T-helper 17 cell (primary cell): ENCODE results near the gene CHIC2. TPM values are rescaled to one million over a fixed set of nuclear protein-coding genes. Genes with fewer than 3 reads are reported as not detected.
"Not testable (repeated sequence)": the region's sequence is repeated elsewhere in the genome, so short reads cannot be mapped to it uniquely, and the experiment has no call there.

Source experiments
- ATAC-seq: fragments of 150-1000 bp; cut with Tn5 transposase; 2 replicates; pipeline ENCODE4 v1.10.0; 2021; ENCODE audit warnings: mild to moderate bottlenecking, moderate library complexity
- DNase-seq, 3 donors: peaks; one replicate each; pipeline versions ENCODE4 v3.0.0 to v3.0.0-alpha.2; 2020 to 2021
- H3K9me3 ChIP-seq: one replicate; pipeline ENCODE4 v1.7.0; 2013; ENCODE audit warnings: low read length, mild to moderate bottlenecking; ENCODE audit not compliant: control insufficient read depth, poor library complexity, severe bottlenecking
- H3K27ac Mint-ChIP-seq: one replicate; pipeline ENCODE4 v1.8.0; 2022; ENCODE audit warnings: mild to moderate bottlenecking, moderate library complexity, mixed read lengths
- H3K27me3 Mint-ChIP-seq: one replicate; pipeline ENCODE4 v1.8.0; 2022; ENCODE audit warnings: mixed read lengths
- H3K36me3 Mint-ChIP-seq: one replicate; pipeline ENCODE4 v1.8.0; 2022; ENCODE audit warnings: low read depth, mixed read lengths
- H3K4me1 Mint-ChIP-seq: one replicate; pipeline ENCODE4 v1.8.0; 2022; ENCODE audit warnings: mild to moderate bottlenecking, mixed read lengths
- H3K4me3 Mint-ChIP-seq: one replicate; pipeline ENCODE4 v1.8.0; 2022; ENCODE audit warnings: mild to moderate bottlenecking, moderate library complexity, mixed read lengths
- total RNA-seq, 4 donors: library from RNA in 2 of 4; stranded (reverse) in 2 of 4; gene quantifications; one replicate each; pipeline ENCODE4 v1.2.3 and lab custom pipeline; 2022 to 2026

The CHIC2 gene
- total RNA-seq, 2 donors from 2014 or later: 43.0 to 70.1 TPM

- H3K27me3 Mint-ChIP-seq: no peaks in the 10 kb centered on the region
Observed at GRCh38 chr4:54062392-54062791, 2.0 kb downstream of the CHIC2 start.

GRCh38 chr4:54061873-54062272 is 2.5 kb downstream of the CHIC2 start:
- H3K9me3 ChIP-seq: no peaks in the 10 kb centered on the region
- H3K4me1 Mint-ChIP-seq: peaks cover 48% of the 10 kb centered on the region
- H3K36me3 Mint-ChIP-seq: peaks cover 3% of the 10 kb centered on the region
- no peak for ATAC-seq
- peak overlapping the region; percentile 94 for H3K4me3 Mint-ChIP-seq
- H3K27ac Mint-ChIP-seq: peak overlapping the region; percentile 97
- no peaks in the 10 kb centered on the region for H3K27me3 Mint-ChIP-seq
- DNase-seq: no peak

More at GRCh38 chr4:54062392-54062791, 2.0 kb downstream of the CHIC2 start:
- peaks cover 43% of the 10 kb centered on the region for H3K4me1 Mint-ChIP-seq
- no peak for ATAC-seq
- peak overlapping the region; percentile 94 for H3K4me3 Mint-ChIP-seq
- H3K27ac Mint-ChIP-seq: peak overlapping the region; percentile 97
- no peak for DNase-seq
- H3K9me3 ChIP-seq: no peaks in the 10 kb centered on the region
- H3K36me3 Mint-ChIP-seq: peaks cover 3% of the 10 kb centered on the region

GRCh38 chr4:54061067-54061466 is 3.3 kb downstream of the CHIC2 start:
- ATAC-seq (no peak), DNase-seq (no peak)
- Mint-ChIP-seq H3K36me3 (peaks cover 3% of the 10 kb centered on the region), H3K27me3 (no peaks in the 10 kb centered on the region), H3K27ac (no peak overlapping the region), H3K4me1 (peaks cover 55% of the 10 kb centered on the region), H3K4me3 (peak overlapping the region; percentile 94)
- no peaks in the 10 kb centered on the region for H3K9me3 ChIP-seq

- Mint-ChIP-seq H3K27ac (peak overlapping the region; percentile 77), H3K4me3 (peak overlapping the region; percentile 39), H3K27me3 (no peaks in the 10 kb centered on the region), H3K36me3 (peaks cover 4% of the 10 kb centered on the region), H3K4me1 (peaks cover 54% of the 10 kb centered on the region)
- DNase-seq: no peak
- no peak for ATAC-seq
- H3K9me3 ChIP-seq: no peaks in the 10 kb centered on the region
Observed at GRCh38 chr4:54060116-54060515, 4.3 kb downstream of the CHIC2 start.

- H3K9me3 ChIP-seq: no peaks in the 10 kb centered on the region
- DNase-seq: no peak
- no peaks in the 10 kb centered on the region for H3K27me3 Mint-ChIP-seq
- peaks cover 10% of the 10 kb centered on the region for H3K36me3 Mint-ChIP-seq
- peak overlapping the region; percentile 77 for H3K27ac Mint-ChIP-seq
- H3K4me3 Mint-ChIP-seq: peak overlapping the region; percentile 82
- peak; percentile 58 for ATAC-seq
- H3K4me1 Mint-ChIP-seq: peaks cover 62% of the 10 kb centered on the region
Observed at GRCh38 chr4:54058171-54058570, 6.2 kb downstream of the CHIC2 start.

- peak overlapping the region; percentile 62 for H3K4me3 Mint-ChIP-seq
- ATAC-seq (peak; percentile 57), DNase-seq (no peak)
- no peak overlapping the region for H3K27ac Mint-ChIP-seq
- peaks cover 12% of the 10 kb centered on the region for H3K36me3 Mint-ChIP-seq
- no peaks in the 10 kb centered on the region for H3K27me3 Mint-ChIP-seq
- H3K4me1 Mint-ChIP-seq: peaks cover 52% of the 10 kb centered on the region
- no peaks in the 10 kb centered on the region for H3K9me3 ChIP-seq
Observed at GRCh38 chr4:54056360-54056759, 8.0 kb downstream of the CHIC2 start.

- peaks cover 12% of the 10 kb centered on the region for H3K36me3 Mint-ChIP-seq
- DNase-seq (no peak), ATAC-seq (no peak)
- no peaks in the 10 kb centered on the region for H3K9me3 ChIP-seq
- peaks cover 57% of the 10 kb centered on the region for H3K4me1 Mint-ChIP-seq
- no peaks in the 10 kb centered on the region for H3K27me3 Mint-ChIP-seq
- H3K27ac Mint-ChIP-seq: no peak overlapping the region
- H3K4me3 Mint-ChIP-seq: no peak overlapping the region
Observed at GRCh38 chr4:54055494-54055893, 8.9 kb downstream of the CHIC2 start.

GRCh38 chr4:54054501-54054900 is 9.9 kb downstream of the CHIC2 start:
- no peak for DNase-seq
- H3K9me3 ChIP-seq: no peaks in the 10 kb centered on the region
- ATAC-seq: no peak
- H3K4me1 Mint-ChIP-seq: peaks cover 55% of the 10 kb centered on the region
- no peak overlapping the region for H3K4me3 Mint-ChIP-seq
- no peak overlapping the region for H3K27ac Mint-ChIP-seq
- H3K27me3 Mint-ChIP-seq: no peaks in the 10 kb centered on the region
- H3K36me3 Mint-ChIP-seq: peaks cover 14% of the 10 kb centered on the region

GRCh38 chr4:54053322-54053721 is 11.1 kb downstream of the CHIC2 start:
- H3K9me3 ChIP-seq, DNase-seq, H3K27ac Mint-ChIP-seq, H3K4me3 Mint-ChIP-seq, H3K27me3 Mint-ChIP-seq, ATAC-seq: not testable (repeated sequence)
- peaks cover 52% of the 10 kb centered on the region for H3K4me1 Mint-ChIP-seq
- peaks cover 13% of the 10 kb centered on the region for H3K36me3 Mint-ChIP-seq

GRCh38 chr4:54050214-54050904 is 14.0 kb downstream of the CHIC2 start:
- DNase-seq: no peak
- ATAC-seq: no peak
- H3K4me1 Mint-ChIP-seq: peaks cover 27% of the 10 kb centered on the region
- peak overlapping the region; percentile 64 for H3K4me3 Mint-ChIP-seq
- no peaks in the 10 kb centered on the region for H3K27me3 Mint-ChIP-seq
- peak overlapping the region; percentile 84 for H3K27ac Mint-ChIP-seq
- no peaks in the 10 kb centered on the region for H3K9me3 ChIP-seq
- H3K36me3 Mint-ChIP-seq: peaks cover 12% of the 10 kb centered on the region

GRCh38 chr4:54043630-54044029 is 20.8 kb downstream of the CHIC2 start:
- H3K27ac Mint-ChIP-seq, H3K27me3 Mint-ChIP-seq, H3K36me3 Mint-ChIP-seq, H3K4me3 Mint-ChIP-seq, ATAC-seq, H3K9me3 ChIP-seq, DNase-seq: not testable (repeated sequence)
- peaks cover 13% of the 10 kb centered on the region for H3K4me1 Mint-ChIP-seq

- H3K9me3 ChIP-seq: no peaks in the 10 kb centered on the region
- no peak for ATAC-seq
- peaks cover 10% of the 10 kb centered on the region for H3K36me3 Mint-ChIP-seq
- no peaks in the 10 kb centered on the region for H3K27me3 Mint-ChIP-seq
- H3K27ac Mint-ChIP-seq: no peak overlapping the region
- no peak for DNase-seq
- H3K4me3 Mint-ChIP-seq: no peak overlapping the region
- peaks cover 18% of the 10 kb centered on the region for H3K4me1 Mint-ChIP-seq
Observed at GRCh38 chr4:54041933-54042332, 22.5 kb downstream of the CHIC2 start.

- no peaks in the 10 kb centered on the region for H3K27me3 Mint-ChIP-seq
- no peak overlapping the region for H3K27ac Mint-ChIP-seq
- no peaks in the 10 kb centered on the region for H3K9me3 ChIP-seq
- ATAC-seq (peak; percentile 51), DNase-seq (no peak)
- peaks cover 18% of the 10 kb centered on the region for H3K4me1 Mint-ChIP-seq
- peaks cover 11% of the 10 kb centered on the region for H3K36me3 Mint-ChIP-seq
- H3K4me3 Mint-ChIP-seq: no peak overlapping the region
Observed at GRCh38 chr4:54041100-54041499, 23.3 kb downstream of the CHIC2 start.

GRCh38 chr4:54038056-54038455 is 26.3 kb downstream of the CHIC2 start:
- DNase-seq (no peak), ATAC-seq (no peak)
- Mint-ChIP-seq H3K4me1 (peaks cover 18% of the 10 kb centered on the region), H3K27ac (no peak overlapping the region), H3K36me3 (peaks cover 4% of the 10 kb centered on the region), H3K27me3 (no peaks in the 10 kb centered on the region), H3K4me3 (no peak overlapping the region)
- H3K9me3 ChIP-seq: no peaks in the 10 kb centered on the region
